GM12878 (cell line): ENCODE measurements around the gene SLC6A1. TPM values are rescaled to one million over a fixed set of nuclear protein-coding genes. Genes with fewer than 3 reads are reported as not detected.

Experiments
- ATAC-seq: fragments of 200-7000 bp; cut with Tn5 transposase; 3 replicates; pipeline ENCODE4 v1.9.1; 2020; ENCODE audit warnings: mild to moderate bottlenecking, moderate library complexity
- BruUV-seq: library from RNA; stranded (reverse); fragments of 400-500 nt; replicated peaks from 2 replicates; lab custom pipeline; 2021; lab: Mats Ljungman, UMichigan
- CTCF ChIA-PET: fragments of 300-600 bp; sonication (Branson Sonifier 250); formaldehyde crosslinking; extraction: SDS; loops from one replicate; lab custom pipeline; 2021; ENCODE audit warnings: inconsistent platforms; lab: Yijun Ruan, JAX
- POLR2A ChIA-PET: fragments of 350-600 bp; formaldehyde crosslinking; extraction: SDS; loops from one replicate; lab custom pipeline; 2021; ENCODE audit warnings: inconsistent platforms; lab: Charles Lee
- RAD21 ChIA-PET: fragments of 300-600 bp; sonication (Branson Sonifier 250); formaldehyde crosslinking; loops from one replicate; lab custom pipeline; 2023; ENCODE audit warnings: antibody characterized with exemption; ENCODE audit not compliant: unreplicated experiment; lab: Charles Lee
- SMC1A ChIA-PET: fragments of 300-600 bp; sonication (Branson Sonifier 250); formaldehyde crosslinking; loops from one replicate; lab custom pipeline; 2023; ENCODE audit not compliant: unreplicated experiment, uncharacterized antibody; lab: Charles Lee
- DNase-seq: peaks from one replicate; pipeline ENCODE4 v3.0.0-alpha.2; 2011; ENCODE audit warnings: low read depth, low spot score
- FAIRE-seq: peaks from 3 replicates; lab custom pipeline; 2011; peaks lifted over from hg19 to GRCh38; lab: Jason Lieb, UNC
- H2AFZ ChIP-seq: 2 replicates; pipeline ENCODE4 v1.6.0; 2011; ENCODE audit warnings: low read depth, low read length, control low read depth; ENCODE audit not compliant: control insufficient read depth
- H3K27ac ChIP-seq: 2 replicates; pipeline ENCODE4 v1.5.1; 2011; ENCODE audit warnings: control low read depth; ENCODE audit not compliant: control insufficient read depth, insufficient read depth
- H3K27me3 ChIP-seq, 2 experiments: replicated peaks in 1 of 2; 2 replicates each; pipeline versions ENCODE4 v1.6.0 to v1.6.1; 2011; ENCODE audit warnings: low read length in 1 of 2; ENCODE audit not compliant: control insufficient read depth in 2 of 2, insufficient read depth in 2 of 2
- H3K36me3 ChIP-seq, 2 experiments: 2 replicates each; pipeline ENCODE4 v1.5.1; 2011; ENCODE audit warnings: low read length in 1 of 2; ENCODE audit not compliant: control insufficient read depth in 2 of 2, insufficient read depth in 2 of 2
- H3K4me1 ChIP-seq: 2 replicates; pipeline ENCODE4 v1.6.1; 2011; ENCODE audit warnings: mild to moderate bottlenecking, low read length, moderate library complexity, mixed read lengths; ENCODE audit not compliant: control insufficient read depth, insufficient read depth
- H3K4me2 ChIP-seq: 2 replicates; pipeline ENCODE4 v1.6.0; 2011; ENCODE audit warnings: control low read depth; ENCODE audit not compliant: control insufficient read depth, insufficient read depth
- H3K4me3 ChIP-seq: fragments of 200-600 bp; sonication (generic); 2 replicates; pipeline ENCODE4 v1.5.1; 2016
- H3K79me2 ChIP-seq: 2 replicates; pipeline ENCODE4 v1.6.0; 2011; ENCODE audit warnings: low read length; ENCODE audit not compliant: control insufficient read depth, insufficient read depth
- H3K9ac ChIP-seq: 2 replicates; pipeline ENCODE4 v1.8.0; 2011; ENCODE audit warnings: low read length, control low read depth, mixed read lengths; ENCODE audit not compliant: control insufficient read depth, insufficient read depth
- H3K9me3 ChIP-seq: replicated peaks from 3 replicates; pipeline ENCODE4 v1.5.1; 2011; ENCODE audit warnings: mild to moderate bottlenecking, low read length; ENCODE audit not compliant: control insufficient read depth, insufficient read depth
- H4K20me1 ChIP-seq: 2 replicates; pipeline ENCODE4 v1.6.0; 2011; ENCODE audit not compliant: control insufficient read depth, insufficient read depth
- ETV6 ChIP-seq, 2 experiments: fragments of 450-650 bp in 1 of 2; IDR thresholded peaks in 1 of 2; conservative IDR thresholded peaks in 1 of 2; 2 replicates each; pipeline ENCODE4 v1.6.1; 2014; ENCODE audit warnings: antibody characterized with exemption in 1 of 2, borderline replicate concordance in 1 of 2, low read depth in 1 of 2, mild to moderate bottlenecking in 1 of 2, moderate library complexity in 1 of 2
- FOS ChIP-seq: IDR thresholded peaks from 3 replicates; pipeline ENCODE4 v1.6.1; 2011; ENCODE audit warnings: borderline replicate concordance; ENCODE audit not compliant: insufficient read length; ENCODE audit errors: extremely low read depth
- FOXK2 ChIP-seq: fragments of 450-650 bp; IDR thresholded peaks from 2 replicates; pipeline ENCODE4 v1.6.1; 2017; ENCODE audit warnings: mild to moderate bottlenecking, moderate library complexity
- GATAD2B ChIP-seq: fragments of 450-650 bp; conservative IDR thresholded peaks from 2 replicates; pipeline ENCODE4 v1.6.1; 2017; ENCODE audit warnings: low read depth, mild to moderate bottlenecking, moderate library complexity
- IKZF1 ChIP-seq: fragments of 450-650 bp; conservative IDR thresholded peaks from 2 replicates; pipeline ENCODE4 v1.6.1; 2017; ENCODE audit warnings: antibody characterized with exemption, mild to moderate bottlenecking
- JUNB ChIP-seq: IDR thresholded peaks from 2 replicates; pipeline ENCODE4 v1.6.1; 2016; ENCODE audit warnings: antibody characterized with exemption, mild to moderate bottlenecking
- MTA3 ChIP-seq: IDR thresholded peaks from 2 replicates; pipeline ENCODE4 v1.6.1; 2012; ENCODE audit warnings: low read length, inconsistent platforms, borderline replicate concordance
- RFX5 ChIP-seq: IDR thresholded peaks from 2 replicates; pipeline ENCODE4 v1.6.1; 2011; ENCODE audit warnings: low read depth, low read length, improper control_type of control experiment
- SREBF2 ChIP-seq: IDR thresholded peaks from 2 replicates; pipeline ENCODE4 v1.6.1; 2012; ENCODE audit warnings: mild to moderate bottlenecking, low read length
- SRF ChIP-seq, 2 experiments: IDR thresholded peaks; 2 replicates each; pipeline ENCODE4 v1.6.1; 2011; ENCODE audit warnings: low read depth in 2 of 2, low read length in 2 of 2, mild to moderate bottlenecking in 1 of 2, moderate library complexity in 1 of 2
- SUZ12 ChIP-seq: fragments of 200-600 bp; sonication (generic); IDR thresholded peaks from one replicate; pipeline ENCODE4 v1.6.1; 2018; ENCODE audit warnings: antibody characterized with exemption, mild to moderate bottlenecking; ENCODE audit not compliant: unreplicated experiment
- YY1 ChIP-seq: IDR thresholded peaks from 2 replicates; pipeline ENCODE4 v1.6.1; 2011; ENCODE audit warnings: low read depth, mild to moderate bottlenecking, low read length
- ZNF24 ChIP-seq: fragments of 450-650 bp; IDR thresholded peaks from 2 replicates; pipeline ENCODE4 v1.6.1; 2017; ENCODE audit warnings: antibody characterized with exemption, mild to moderate bottlenecking
- ZNF622 ChIP-seq: fragments of 450-650 bp; IDR thresholded peaks from 2 replicates; pipeline ENCODE4 v1.6.1; 2017; ENCODE audit warnings: mild to moderate bottlenecking, inconsistent platforms
- WGBS: methylation state at CpG from one replicate; pipeline ENCODE4 v1.1.6; 2016; ENCODE audit warnings: low lambda C conversion rate; ENCODE audit not compliant: insufficient replicate concordance, insufficient coverage; ENCODE audit errors: missing lambda C conversion rate; 5-methylcytosine and 5-hydroxymethylcytosine counted together
- in situ Hi-C: fragments of 300-500 bp; cut with MboI; formaldehyde crosslinking; loops from 9 replicates; pipeline ENCODE4 v1.14.3; 2018; ENCODE audit warnings: mixed read lengths
- intact Hi-C: fragments of 100-400 bp; cut with micrococcal nuclease; formaldehyde crosslinking; loops from one replicate; pipeline ENCODE4 v1.14.2; 2022; ENCODE audit not compliant: unreplicated experiment
- polyA plus RNA-seq, 11 experiments: library from polyadenylated mRNA; depleted of rRNA in 4 of 11; unstranded in 6 of 11; stranded (reverse) in 5 of 11; fragments of >200 nt; fragmentation: Nextera tagmentation in 4 of 11; fragmentation: Illumina TruSeq in 1 of 11; extraction: Ambion mirVana in 4 of 11; extraction: Trizol in 1 of 11; gene quantifications; 1 replicate in 1 of 11; 2 replicates in 10 of 11; pipeline versions ENCODE4 v1.2.1 to v1.2.3, GENCODE V29; 2011 to 2016; ENCODE audit warnings: inconsistent platforms in 2 of 11, missing spikeins in 2 of 11, low read depth in 1 of 11
- total RNA-seq, 4 experiments: library from RNA; depleted of rRNA in 3 of 4; stranded (reverse); fragments of >200 nt in 3 of 4; fragmentation: Illumina TruSeq in 1 of 4; extraction: Trizol in 1 of 4; gene quantifications; 2 replicates each; pipeline versions ENCODE4 v1.2.1 to v1.2.3, GENCODE V29; 2013 to 2021
- TF ChIP-seq, protein P1 (sequence below): fragments of 450-650 bp; IDR thresholded peaks from 2 replicates; pipeline ENCODE4 v1.6.1; 2017; ENCODE audit warnings: mild to moderate bottlenecking
- TF ChIP-seq, protein P2 (sequence below): fragments of 450-650 bp; IDR thresholded peaks from 2 replicates; pipeline ENCODE4 v1.6.1; 2018; ENCODE audit warnings: mild to moderate bottlenecking, low read depth, moderate library complexity; ENCODE audit not compliant: partially characterized antibody
- TF ChIP-seq, protein P3 (sequence below): fragments of 150-350 bp; IDR thresholded peaks from 2 replicates; pipeline ENCODE4 v1.6.1; 2016; ENCODE audit warnings: low read depth, low read length

Gene SLC6A1
- total and polyA plus RNA-seq, 10 of the 15 experiments (the other 5 are each of a cell fraction or from before 2014, with no cell fraction given): not detected

DNA sequence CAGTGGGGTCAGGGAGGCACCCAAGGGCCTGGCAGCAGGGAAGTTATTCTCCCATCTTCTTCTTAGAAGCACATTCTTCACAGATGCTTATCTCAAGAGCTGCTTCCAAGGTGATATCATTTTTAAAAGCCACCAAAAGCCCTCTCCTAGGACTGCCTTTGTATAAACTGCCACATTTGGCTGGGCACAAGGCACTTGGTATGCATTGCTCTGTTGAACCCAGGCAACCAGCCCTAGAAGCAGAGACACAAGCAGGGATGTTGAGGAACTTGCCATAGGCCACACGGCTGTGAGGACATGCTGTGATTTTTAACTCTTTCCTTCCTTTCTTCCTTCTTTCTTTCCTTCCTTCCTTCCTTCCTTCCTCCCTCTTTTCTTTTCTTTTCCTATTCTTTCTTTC, 7.4 kb upstream of the SLC6A1 start (continued):
- TF ChIP-seq ETV6 (conservative IDR thresholded peaks at IDR 0.05 in 1 of 2, IDR thresholded peaks at IDR 0.05 in 1 of 2; ENCODE audit: borderline replicate concordance in 1 of 2, low read depth in 1 of 2): no peak

DNA sequence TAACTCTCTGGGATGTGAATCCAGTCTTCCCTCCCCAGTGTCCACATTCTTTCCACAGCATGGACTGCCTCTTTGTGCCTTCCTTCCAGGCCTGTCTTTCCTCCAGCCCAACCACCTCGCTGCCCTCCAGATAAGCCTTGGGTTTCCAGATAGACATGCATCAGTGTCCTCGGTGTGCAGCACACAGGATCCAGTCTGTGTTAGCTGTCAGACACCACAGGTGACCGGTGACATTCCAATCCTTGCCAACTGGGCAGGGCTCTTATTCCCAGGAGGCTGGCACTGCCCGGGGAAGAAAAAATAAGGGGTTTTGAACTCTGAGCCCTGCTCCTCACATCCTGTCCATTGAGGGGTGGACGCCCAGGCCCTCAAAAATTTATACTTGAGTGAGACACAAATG, 6.0 kb upstream of the SLC6A1 start:
- ChIA-PET RAD21 (no interaction called here), CTCF (no interaction called here)
- H3K4me3 ChIP-seq: no peak overlapping the region
- FAIRE-seq (no peak), ATAC-seq (no peak)
- no peaks in the 10 kb centered on the region for H4K20me1 ChIP-seq
- 32% methylated on average over 5 of the region's 5 CpGs for WGBS
- intact Hi-C loops: no loop called here
- H2AFZ ChIP-seq: no peak overlapping the region
- in situ Hi-C loops: no loop called here
- TF ChIP-seq, protein P1, sequence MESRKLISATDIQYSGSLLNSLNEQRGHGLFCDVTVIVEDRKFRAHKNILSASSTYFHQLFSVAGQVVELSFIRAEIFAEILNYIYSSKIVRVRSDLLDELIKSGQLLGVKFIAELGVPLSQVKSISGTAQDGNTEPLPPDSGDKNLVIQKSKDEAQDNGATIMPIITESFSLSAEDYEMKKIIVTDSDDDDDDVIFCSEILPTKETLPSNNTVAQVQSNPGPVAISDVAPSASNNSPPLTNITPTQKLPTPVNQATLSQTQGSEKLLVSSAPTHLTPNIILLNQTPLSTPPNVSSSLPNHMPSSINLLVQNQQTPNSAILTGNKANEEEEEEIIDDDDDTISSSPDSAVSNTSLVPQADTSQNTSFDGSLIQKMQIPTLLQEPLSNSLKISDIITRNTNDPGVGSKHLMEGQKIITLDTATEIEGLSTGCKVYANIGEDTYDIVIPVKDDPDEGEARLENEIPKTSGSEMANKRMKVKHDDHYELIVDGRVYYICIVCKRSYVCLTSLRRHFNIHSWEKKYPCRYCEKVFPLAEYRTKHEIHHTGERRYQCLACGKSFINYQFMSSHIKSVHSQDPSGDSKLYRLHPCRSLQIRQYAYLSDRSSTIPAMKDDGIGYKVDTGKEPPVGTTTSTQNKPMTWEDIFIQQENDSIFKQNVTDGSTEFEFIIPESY: no peak
- no peak for TF ChIP-seq SUZ12
- no peak for TF ChIP-seq ZNF622
- TF ChIP-seq ZNF24: no peak
- no peak for TF ChIP-seq SREBF2
- TF ChIP-seq SRF (IDR thresholded peaks at IDR 0.05; ENCODE audit: low read depth in 2 of 2, low read length in 2 of 2): no peak
- no peak for TF ChIP-seq JUNB
- TF ChIP-seq MTA3: no peak
- TF ChIP-seq IKZF1: no peak
- no peak for TF ChIP-seq YY1
- TF ChIP-seq FOS: no peak
- TF ChIP-seq, protein P2, sequence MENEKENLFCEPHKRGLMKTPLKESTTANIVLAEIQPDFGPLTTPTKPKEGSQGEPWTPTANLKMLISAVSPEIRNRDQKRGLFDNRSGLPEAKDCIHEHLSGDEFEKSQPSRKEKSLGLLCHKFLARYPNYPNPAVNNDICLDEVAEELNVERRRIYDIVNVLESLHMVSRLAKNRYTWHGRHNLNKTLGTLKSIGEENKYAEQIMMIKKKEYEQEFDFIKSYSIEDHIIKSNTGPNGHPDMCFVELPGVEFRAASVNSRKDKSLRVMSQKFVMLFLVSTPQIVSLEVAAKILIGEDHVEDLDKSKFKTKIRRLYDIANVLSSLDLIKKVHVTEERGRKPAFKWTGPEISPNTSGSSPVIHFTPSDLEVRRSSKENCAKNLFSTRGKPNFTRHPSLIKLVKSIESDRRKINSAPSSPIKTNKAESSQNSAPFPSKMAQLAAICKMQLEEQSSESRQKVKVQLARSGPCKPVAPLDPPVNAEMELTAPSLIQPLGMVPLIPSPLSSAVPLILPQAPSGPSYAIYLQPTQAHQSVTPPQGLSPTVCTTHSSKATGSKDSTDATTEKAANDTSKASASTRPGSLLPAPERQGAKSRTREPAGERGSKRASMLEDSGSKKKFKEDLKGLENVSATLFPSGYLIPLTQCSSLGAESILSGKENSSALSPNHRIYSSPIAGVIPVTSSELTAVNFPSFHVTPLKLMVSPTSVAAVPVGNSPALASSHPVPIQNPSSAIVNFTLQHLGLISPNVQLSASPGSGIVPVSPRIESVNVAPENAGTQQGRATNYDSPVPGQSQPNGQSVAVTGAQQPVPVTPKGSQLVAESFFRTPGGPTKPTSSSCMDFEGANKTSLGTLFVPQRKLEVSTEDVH: no peak
- TF ChIP-seq GATAD2B: no peak
- TF ChIP-seq, protein P3, sequence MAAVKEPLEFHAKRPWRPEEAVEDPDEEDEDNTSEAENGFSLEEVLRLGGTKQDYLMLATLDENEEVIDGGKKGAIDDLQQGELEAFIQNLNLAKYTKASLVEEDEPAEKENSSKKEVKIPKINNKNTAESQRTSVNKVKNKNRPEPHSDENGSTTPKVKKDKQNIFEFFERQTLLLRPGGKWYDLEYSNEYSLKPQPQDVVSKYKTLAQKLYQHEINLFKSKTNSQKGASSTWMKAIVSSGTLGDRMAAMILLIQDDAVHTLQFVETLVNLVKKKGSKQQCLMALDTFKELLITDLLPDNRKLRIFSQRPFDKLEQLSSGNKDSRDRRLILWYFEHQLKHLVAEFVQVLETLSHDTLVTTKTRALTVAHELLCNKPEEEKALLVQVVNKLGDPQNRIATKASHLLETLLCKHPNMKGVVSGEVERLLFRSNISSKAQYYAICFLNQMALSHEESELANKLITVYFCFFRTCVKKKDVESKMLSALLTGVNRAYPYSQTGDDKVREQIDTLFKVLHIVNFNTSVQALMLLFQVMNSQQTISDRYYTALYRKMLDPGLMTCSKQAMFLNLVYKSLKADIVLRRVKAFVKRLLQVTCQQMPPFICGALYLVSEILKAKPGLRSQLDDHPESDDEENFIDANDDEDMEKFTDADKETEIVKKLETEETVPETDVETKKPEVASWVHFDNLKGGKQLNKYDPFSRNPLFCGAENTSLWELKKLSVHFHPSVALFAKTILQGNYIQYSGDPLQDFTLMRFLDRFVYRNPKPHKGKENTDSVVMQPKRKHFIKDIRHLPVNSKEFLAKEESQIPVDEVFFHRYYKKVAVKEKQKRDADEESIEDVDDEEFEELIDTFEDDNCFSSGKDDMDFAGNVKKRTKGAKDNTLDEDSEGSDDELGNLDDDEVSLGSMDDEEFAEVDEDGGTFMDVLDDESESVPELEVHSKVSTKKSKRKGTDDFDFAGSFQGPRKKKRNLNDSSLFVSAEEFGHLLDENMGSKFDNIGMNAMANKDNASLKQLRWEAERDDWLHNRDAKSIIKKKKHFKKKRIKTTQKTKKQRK: no peak
- TF ChIP-seq RFX5: no peak
- TF ChIP-seq FOXK2: no peak
- TF ChIP-seq, all 136 proteins: peak for 0
- Histone ChIP-seq H3K9ac (no peak overlapping the region), H3K27me3 (peaks cover 0 to under 1% of the 10 kb centered on the region in 2 experiments; a peak in 3 of 4 replicates), H3K36me3 (no peaks in the 10 kb centered on the region), H3K4me2 (no peak overlapping the region), H3K27ac (no peak overlapping the region), H3K4me1 (no peaks in the 10 kb centered on the region), H3K9me3 (no peaks in the 10 kb centered on the region), H3K79me2 (no peaks in the 10 kb centered on the region)
- SMC1A ChIA-PET: no interaction called here
- no peak for DNase-seq
- no TSS peak for BruUV-seq
- POLR2A ChIA-PET: no interaction called here
